Mucosa of descending colon (tissue), 3 donors: Measurements from ENCODE around the gene FANCL. TPM values are rescaled to one million over a fixed set of nuclear protein-coding genes. Genes with fewer than 3 reads are reported as not detected.
"Not testable (repeated sequence)": the region's sequence is repeated elsewhere in the genome, so short reads cannot be mapped to it uniquely, and the experiment has no call there.

Experiments
- ATAC-seq: fragments of 200-7000 bp; cut with Tn5 transposase; one replicate; pipeline ENCODE4 v1.9.1; 2020; ENCODE audit warnings: mild to moderate bottlenecking, moderate library complexity
- DNase-seq, 3 donors: peaks; one replicate each; pipeline ENCODE4 v3.0.0-alpha.2; 2020
- H3K36me3 ChIP-seq: fragments of 200-600 bp; one replicate; pipeline ENCODE4 v1.8.0; 2021; ENCODE audit warnings: low read depth, mild to moderate bottlenecking
- H3K4me1 ChIP-seq: fragments of 200-600 bp; one replicate; pipeline ENCODE4 v1.8.0; 2021; ENCODE audit warnings: low read depth, mild to moderate bottlenecking
- H3K4me3 ChIP-seq: fragments of 200-600 bp; one replicate; pipeline ENCODE4 v1.8.0; 2021; ENCODE audit warnings: mild to moderate bottlenecking
- H3K9me3 ChIP-seq: fragments of 200-600 bp; one replicate; pipeline ENCODE4 v1.8.0; 2021; ENCODE audit warnings: mild to moderate bottlenecking
- CTCF ChIP-seq: fragments of 200-600 bp; IDR thresholded peaks from one replicate; pipeline ENCODE4 v1.8.0; 2022; ENCODE audit warnings: antibody characterized with exemption, mild to moderate bottlenecking
- intact Hi-C, 2 donors: fragments of 100-400 bp; cut with DNase I in 1 of 2; cut with micrococcal nuclease in 1 of 2; formaldehyde crosslinking; loops; one replicate each; pipeline versions ENCODE4 v1.11.0 to v1.11.1; 2022; cut with DNase I, micrococcal nuclease
- total RNA-seq, 3 donors: library from RNA; stranded (reverse); fragmentation: NEBNext Ultra II Directional in 2 of 3; extraction: Animal tissue kit (Norgen Biotek cat#: 25700) in 2 of 3; gene quantifications; one replicate each; pipeline versions ENCODE4 v1.2.1 to v1.2.4, GENCODE V29; 2021 to 2023
- donor health status: DM: no; HTN: no; CAD: no; lungs with moderate emphysema.
- donor health status: DM: no; HTN: no; CAD: no.
- donor health status: DM: no; HTN: yes; CAD: no.

The FANCL gene
- total RNA-seq, 3 donors from 2014 or later, result 19.5 to 33.5 (median 26.4) TPM

GRCh38 chr2:58203018-58203417 is 38.1 kb downstream of the FANCL start:
- no peak for TF ChIP-seq CTCF
- Histone ChIP-seq H3K4me1 (no peaks in the 10 kb centered on the region), H3K4me3 (no peak overlapping the region), H3K9me3 (no peaks in the 10 kb centered on the region), H3K36me3 (no peaks in the 10 kb centered on the region)
- ATAC-seq (no peak), DNase-seq (no peak)
- intact Hi-C loops, result no loop called here

- intact Hi-C loops, result no loop called here
- no peaks in the 10 kb centered on the region for H3K36me3 ChIP-seq
- ATAC-seq (no peak), DNase-seq (no peak)
- no peaks in the 10 kb centered on the region for H3K9me3 ChIP-seq
- H3K4me3 ChIP-seq, result no peak overlapping the region
- no peak for TF ChIP-seq CTCF
- no peaks in the 10 kb centered on the region for H3K4me1 ChIP-seq
Measured at GRCh38 chr2:58202404-58202803, 38.7 kb downstream of the FANCL start.

DNA sequence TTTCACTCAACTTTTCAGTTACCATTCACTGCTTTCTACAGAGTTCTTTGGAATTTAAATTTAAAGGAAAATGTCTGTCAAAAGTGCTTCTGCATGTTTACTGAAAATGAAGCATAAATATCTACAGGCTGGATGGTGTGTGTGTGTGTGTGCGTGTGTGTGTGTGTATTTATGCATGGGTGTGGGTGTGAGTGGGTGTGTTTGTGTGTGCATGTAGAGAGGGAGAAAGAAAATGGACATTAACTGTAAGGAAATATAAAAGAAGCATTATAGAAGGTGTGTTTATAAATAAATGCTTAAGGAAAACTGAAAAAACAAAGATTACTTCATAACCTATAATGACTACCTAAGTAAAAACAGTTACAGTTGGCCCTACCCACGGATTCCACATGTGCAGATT is 43.2 kb downstream of the FANCL start:
- no peak for TF ChIP-seq CTCF
- no peaks in the 10 kb centered on the region for H3K9me3 ChIP-seq
- intact Hi-C loops, result no loop called here

GRCh38 chr2:58195662-58196061 is 45.5 kb downstream of the FANCL start:
- no peaks in the 10 kb centered on the region for H3K36me3 ChIP-seq
- intact Hi-C loops, result no loop called here
- no peaks in the 10 kb centered on the region for H3K4me1 ChIP-seq
- no peak for TF ChIP-seq CTCF
- DNase-seq (no peak), ATAC-seq (no peak)
- H3K4me3 ChIP-seq, result no peak overlapping the region
- H3K9me3 ChIP-seq, result no peaks in the 10 kb centered on the region

More for the DNA sequence above, 43.2 kb downstream of the FANCL start:
- H3K36me3 ChIP-seq, result no peaks in the 10 kb centered on the region
- DNase-seq (no peak), ATAC-seq (no peak)
- no peaks in the 10 kb centered on the region for H3K4me1 ChIP-seq
- H3K4me3 ChIP-seq, result no peak overlapping the region

- Histone ChIP-seq H3K9me3 (no peaks in the 10 kb centered on the region), H3K36me3 (no peaks in the 10 kb centered on the region), H3K4me3 (no peak overlapping the region), H3K4me1 (no peaks in the 10 kb centered on the region)
- ATAC-seq (no peak), DNase-seq (no peak)
- no peak for TF ChIP-seq CTCF
- intact Hi-C loops, result no loop called here
Measured at GRCh38 chr2:58194458-58194857, 46.7 kb downstream of the FANCL start.

GRCh38 chr2:58187022-58187421 is 54.1 kb downstream of the FANCL start:
- intact Hi-C loops, DNase-seq, H3K36me3 ChIP-seq, H3K4me1 ChIP-seq, ATAC-seq, H3K4me3 ChIP-seq, H3K9me3 ChIP-seq: not testable (repeated sequence)
